ENCODE measurements around the gene C2CD4C. TPM values are rescaled to one million over a fixed set of nuclear protein-coding genes. Genes with fewer than 3 reads are reported as not detected.
"Not testable (repeated sequence)": the region's sequence is repeated elsewhere in the genome, so short reads cannot be mapped to it uniquely, and the experiment has no call there.

Gene C2CD4C
- total RNA-seq, 2 donors from 2014 or later, result 0.52 to 0.96 TPM

GRCh38 chr19:455851-456546 lies 47.1 kb upstream of the C2CD4C start:
- DNase-seq, result no peak
- H3K4me1 ChIP-seq, result no peaks in the 10 kb centered on the region
- H3K36me3 ChIP-seq, result no peaks in the 10 kb centered on the region
- no peak for TF ChIP-seq CTCF (IDR thresholded peaks at IDR 0.05)
- intact Hi-C loops (cut with DNase I), result no loop called here
- no peak overlapping the region for H3K9ac ChIP-seq (ENCODE audit: low read depth in 2 of 2, low read length in 2 of 2)
- H3K27me3 ChIP-seq, result no peaks in the 10 kb centered on the region
- H3K27ac ChIP-seq, result no peak overlapping the region
- H3K9me3 ChIP-seq, result no peaks in the 10 kb centered on the region
- no peak overlapping the region for H3K4me3 ChIP-seq

GRCh38 chr19:455031-455705 lies 46.2 kb upstream of the C2CD4C start:
- intact Hi-C loops (cut with DNase I), result no loop called here
- Histone ChIP-seq H3K4me3 (no peak overlapping the region), H3K36me3 (no peaks in the 10 kb centered on the region), H3K9me3 (no peaks in the 10 kb centered on the region), H3K27me3 (no peaks in the 10 kb centered on the region), H3K27ac (no peak overlapping the region), H3K9ac (ENCODE audit: low read depth in 2 of 2, low read length in 2 of 2) (no peak overlapping the region), H3K4me1 (no peaks in the 10 kb centered on the region)
- no peak for TF ChIP-seq CTCF (IDR thresholded peaks at IDR 0.05)
- no peak for DNase-seq

- H3K36me3 ChIP-seq, result no peaks in the 10 kb centered on the region
Measured at GRCh38 chr19:453606-454005, 44.7 kb upstream of the C2CD4C start.

GRCh38 chr19:452829-453228 lies 43.9 kb upstream of the C2CD4C start:
- TF ChIP-seq CTCF (IDR thresholded peaks at IDR 0.05), result no peak
- Histone ChIP-seq H3K27me3 (no peaks in the 10 kb centered on the region), H3K4me1 (no peaks in the 10 kb centered on the region), H3K27ac (no peak overlapping the region), H3K4me3 (no peak overlapping the region), H3K36me3 (no peaks in the 10 kb centered on the region), H3K9ac (ENCODE audit: low read depth in 2 of 2, low read length in 2 of 2) (no peak overlapping the region), H3K9me3 (no peaks in the 10 kb centered on the region)
- intact Hi-C loops (cut with DNase I), result no loop called here
- no peak for DNase-seq

More at GRCh38 chr19:453606-454005, 44.7 kb upstream of the C2CD4C start:
- no peaks in the 10 kb centered on the region for H3K4me1 ChIP-seq
- H3K9me3 ChIP-seq, result no peaks in the 10 kb centered on the region
- DNase-seq, result no peak
- no peak overlapping the region for H3K27ac ChIP-seq
- H3K9ac ChIP-seq (ENCODE audit: low read depth in 2 of 2, low read length in 2 of 2), result no peak overlapping the region
- no peaks in the 10 kb centered on the region for H3K27me3 ChIP-seq
- TF ChIP-seq CTCF (IDR thresholded peaks at IDR 0.05), result no peak
- no peak overlapping the region for H3K4me3 ChIP-seq
- intact Hi-C loops (cut with DNase I), result no loop called here

- not testable (repeated sequence) for DNase-seq
Measured at GRCh38 chr19:450912-451481, 42.0 kb upstream of the C2CD4C start.

GRCh38 chr19:449916-450315 lies 41.0 kb upstream of the C2CD4C start:
- no peak for DNase-seq
- Histone ChIP-seq H3K27ac (no peak overlapping the region), H3K4me1 (no peaks in the 10 kb centered on the region), H3K9me3 (no peaks in the 10 kb centered on the region), H3K9ac (ENCODE audit: low read depth in 2 of 2, low read length in 2 of 2) (no peak overlapping the region), H3K36me3 (no peaks in the 10 kb centered on the region), H3K4me3 (no peak overlapping the region), H3K27me3 (no peaks in the 10 kb centered on the region)
- intact Hi-C loops (cut with DNase I), result no loop called here
- no peak for TF ChIP-seq CTCF (IDR thresholded peaks at IDR 0.05)

More at GRCh38 chr19:450912-451481, 42.0 kb upstream of the C2CD4C start:
- H3K4me1 ChIP-seq; H3K36me3 ChIP-seq; H3K27ac ChIP-seq; H3K27me3 ChIP-seq; H3K4me3 ChIP-seq; H3K9me3 ChIP-seq; intact Hi-C loops (cut with DNase I); H3K9ac ChIP-seq (ENCODE audit: low read depth in 2 of 2, low read length in 2 of 2): not testable (repeated sequence)

Data from colonic mucosa (tissue), 4 donors.